ENCODE data around the gene ELF5.

- TF ChIP-seq BCLAF1 (IDR thresholded peaks at IDR 0.05) (no peak), GATAD2A (CRISPR knock-in tag; IDR thresholded peaks at IDR 0.05) (no peak), ZBTB1 (CRISPR knock-in tag; IDR thresholded peaks at IDR 0.05; ENCODE audit: borderline replicate concordance) (no peak), ZNF446 (CRISPR knock-in tag; IDR thresholded peaks at IDR 0.05) (no peak), PRDM15 (CRISPR knock-in tag; IDR thresholded peaks at IDR 0.05) (no peak), MAFK (conservative IDR thresholded peaks at IDR 0.05 in 1 of 2, IDR thresholded peaks at IDR 0.05 in 1 of 2; ENCODE audit: low read length in 2 of 2) (no peak), REST (IDR thresholded peaks at IDR 0.05; ENCODE audit: borderline replicate concordance in 1 of 2, low read depth in 1 of 2, low read length in 2 of 2) (no peak), FOSL1 (CRISPR knock-in tag; IDR thresholded peaks at IDR 0.05; ENCODE audit: borderline replicate concordance) (no peak), ZNF430 (CRISPR knock-in tag; IDR thresholded peaks at IDR 0.05) (no peak), TBX3 (IDR thresholded peaks at IDR 0.05; ENCODE audit: borderline replicate concordance) (no peak), PATZ1 (CRISPR knock-in tag; IDR thresholded peaks at IDR 0.05) (no peak), ONECUT2 (CRISPR knock-in tag; IDR thresholded peaks at IDR 0.05) (no peak)
Observed at GRCh38 chr11:34457607-34458006, 56.0 kb downstream of the ELF5 start.

All from HepG2 (cell line).